HepG2 (cell line): ENCODE results near the gene GDF7. TPM values are rescaled to one million over a fixed set of nuclear protein-coding genes. Genes with fewer than 3 reads are reported as not detected.

ENCODE experiments used
- ATAC-seq: fragments of 200-7000 bp; cut with Tn5 transposase; 3 replicates; pipeline ENCODE4 v1.9.1; 2020; ENCODE audit warnings: mild to moderate bottlenecking, moderate library complexity
- BruUV-seq: library from RNA; stranded (reverse); fragments of 400-500 nt; replicated peaks from 2 replicates; lab custom pipeline; 2021; lab: Mats Ljungman, UMichigan
- CTCF ChIA-PET: fragments of 300-600 bp; formaldehyde crosslinking; extraction: SDS; loops from one replicate; lab custom pipeline; 2021; ENCODE audit warnings: low total read pairs, inconsistent platforms, low intra/inter-chr PET ratio; lab: Yijun Ruan, JAX
- POLR2A ChIA-PET: fragments of 350-600 bp; sonication (Branson Sonifier 250); formaldehyde crosslinking; loops from one replicate; lab custom pipeline; 2020; ENCODE audit warnings: antibody characterized with exemption, inconsistent platforms; lab: Yijun Ruan, JAX
- DNase-seq: peaks from one replicate; pipeline ENCODE4 v3.0.0-alpha.2; 2015; ENCODE audit warnings: low spot score
- FAIRE-seq: peaks from 3 replicates; lab custom pipeline; 2011; peaks lifted over from hg19 to GRCh38; lab: Jason Lieb, UNC
- H2AFZ ChIP-seq: one replicate; pipeline ENCODE4 v1.6.1; 2011; ENCODE audit warnings: low read length, inconsistent platforms
- H3K27ac ChIP-seq: fragments of 300-600 bp; 3 replicates; pipeline ENCODE4 v1.8.0; 2011; ENCODE audit warnings: mixed run types, mild to moderate bottlenecking, mixed read lengths, low read length, inconsistent platforms; ENCODE audit not compliant: insufficient read depth; ENCODE audit errors: extremely low read length
- H3K27me3 ChIP-seq, 2 experiments: fragments of 200-600 bp in 1 of 2; 2 replicates in 1 of 2; 3 replicates in 1 of 2; pipeline versions ENCODE4 v1.6.0 to v1.8.0; 2011; ENCODE audit warnings: low read length in 2 of 2, mild to moderate bottlenecking in 2 of 2, moderate library complexity in 2 of 2, inconsistent platforms in 1 of 2; ENCODE audit not compliant: insufficient read depth in 2 of 2, control insufficient read depth in 1 of 2
- H3K36me3 ChIP-seq, 2 experiments: fragments of 200-600 bp in 1 of 2; replicated peaks in 1 of 2; 2 replicates in 1 of 2; 3 replicates in 1 of 2; pipeline versions ENCODE4 v1.5.1 to v1.8.0; 2011; ENCODE audit warnings: low read length in 2 of 2, inconsistent platforms in 1 of 2; ENCODE audit not compliant: insufficient read depth in 2 of 2, control insufficient read depth in 1 of 2
- H3K4me1 ChIP-seq: 2 replicates; pipeline ENCODE4 v1.5.1; 2012; ENCODE audit warnings: low read length, inconsistent platforms; ENCODE audit not compliant: insufficient read depth
- H3K4me2 ChIP-seq: 2 replicates; pipeline ENCODE4 v1.6.0; 2011; ENCODE audit warnings: low read depth, low read length, inconsistent platforms
- H3K4me3 ChIP-seq, 3 experiments: fragments of 200-600 bp in 1 of 3; sonication (generic), shearing (Covaris generic) in 1 of 3; replicated peaks in 1 of 3; 2 replicates each; pipeline ENCODE4 v1.5.1; 2011 to 2016; ENCODE audit warnings: low read length in 3 of 3, inconsistent platforms in 2 of 3, low read depth in 2 of 3, mild to moderate bottlenecking in 2 of 3, control low read depth in 1 of 3, mixed read lengths in 1 of 3; ENCODE audit not compliant: insufficient read depth in 1 of 3
- H3K79me2 ChIP-seq: one replicate; pipeline ENCODE4 v1.6.1; 2011; ENCODE audit warnings: low read length, inconsistent platforms; ENCODE audit not compliant: insufficient read depth
- H3K9ac ChIP-seq: 2 replicates; pipeline ENCODE4 v1.6.0; 2011; ENCODE audit warnings: mild to moderate bottlenecking, low read depth, low read length, inconsistent platforms; ENCODE audit not compliant: insufficient read depth
- H3K9me3 ChIP-seq: 2 replicates; pipeline ENCODE4 v1.5.1; 2012; ENCODE audit warnings: mild to moderate bottlenecking, low read length
- H4K20me1 ChIP-seq: 2 replicates; pipeline ENCODE4 v1.6.0; 2011; ENCODE audit warnings: inconsistent platforms, mild to moderate bottlenecking, low read length, moderate library complexity; ENCODE audit not compliant: insufficient read depth
- AGO2 ChIP-seq: fragments of 200-400 bp; formaldehyde crosslinking; optimal IDR thresholded peaks from 2 replicates; pipeline ENCODE3; 2017; ENCODE audit warnings: mild to moderate bottlenecking, low read depth, low read length, moderate library complexity
- AHR ChIP-seq: IDR thresholded peaks from 2 replicates; pipeline ENCODE4 v1.6.1; 2018; ENCODE audit warnings: missing genetic modification reagents, missing compliant biosample characterization
- RERE ChIP-seq: IDR thresholded peaks from 2 replicates; pipeline ENCODE4 v1.6.1; 2016; ENCODE audit warnings: low read depth, missing genetic modification reagents, missing compliant biosample characterization
- TBX3 ChIP-seq: fragments of 450-650 bp; IDR thresholded peaks from 2 replicates; pipeline ENCODE4 v1.6.1; 2017; ENCODE audit warnings: antibody characterized with exemption, mild to moderate bottlenecking, inconsistent platforms, borderline replicate concordance
- U2AF2 ChIP-seq: fragments of 200-400 bp; formaldehyde crosslinking; IDR thresholded peaks from 2 replicates; pipeline ENCODE4 v1.6.1; 2017; ENCODE audit warnings: low read depth, mild to moderate bottlenecking, low read length
- UBTF ChIP-seq: sonication (generic); formaldehyde crosslinking; IDR thresholded peaks from 2 replicates; pipeline ENCODE4 v1.4.0; 2020; ENCODE audit warnings: mild to moderate bottlenecking, missing genetic modification reagents
- ZBED4 ChIP-seq: sonication (generic); formaldehyde crosslinking; IDR thresholded peaks from 2 replicates; pipeline ENCODE4 v1.4.0; 2020; ENCODE audit warnings: missing genetic modification reagents, borderline replicate concordance
- ZBTB38 ChIP-seq: sonication (generic); formaldehyde crosslinking; IDR thresholded peaks from 2 replicates; pipeline ENCODE4 v1.5.1; 2020; ENCODE audit warnings: mild to moderate bottlenecking, missing genetic modification reagents
- ZC3H13 ChIP-seq: sonication (generic); formaldehyde crosslinking; IDR thresholded peaks from 2 replicates; pipeline ENCODE4 v1.8.1; 2023; ENCODE audit warnings: mild to moderate bottlenecking, missing genetic modification reagents, moderate library complexity
- ZNF33A ChIP-seq: sonication (generic); formaldehyde crosslinking; IDR thresholded peaks from 2 replicates; pipeline ENCODE4 v1.5.1; 2020; ENCODE audit warnings: missing genetic modification reagents, mild to moderate bottlenecking, moderate library complexity, borderline replicate concordance
- ZNF576 ChIP-seq: sonication (generic); formaldehyde crosslinking; IDR thresholded peaks from 2 replicates; pipeline ENCODE4 v1.4.0; 2020; ENCODE audit warnings: mild to moderate bottlenecking, missing genetic modification reagents
- WGBS: methylation state at CpG from one replicate; pipeline ENCODE4 v1.1.6; 2017; ENCODE audit warnings: low lambda C conversion rate; 5-methylcytosine and 5-hydroxymethylcytosine counted together
- in situ Hi-C: cut with HindIII; loops from 2 replicates; pipeline ENCODE4 v1.10.0; 2017; ENCODE audit warnings: low pct_unique_long_range_greater_than_20kb; ENCODE audit not compliant: extremely low pct_ligation_motif_present
- intact Hi-C: fragments of 100-400 bp; cut with micrococcal nuclease; formaldehyde crosslinking; loops from one replicate; pipeline ENCODE4 v1.10.0; 2022; ENCODE audit not compliant: unreplicated experiment
- polyA plus RNA-seq, 8 experiments: library from polyadenylated mRNA; depleted of rRNA in 3 of 8; stranded (reverse) in 7 of 8; unstranded in 1 of 8; fragments of >200 nt; fragmentation: Illumina TruSeq in 4 of 8; extraction: Trizol in 4 of 8; gene quantifications; 2 replicates each; pipeline versions ENCODE4 v1.2.1 to v1.2.3, GENCODE V29; 2011 to 2016; ENCODE audit warnings: low read depth in 4 of 8, missing spikeins in 1 of 8, mixed read lengths in 1 of 8; ENCODE audit not compliant: insufficient read depth in 1 of 8
- total RNA-seq, 5 experiments: library from RNA; depleted of rRNA; stranded (reverse); fragments of >200 nt; fragmentation: Illumina TruSeq; extraction: Trizol; gene quantifications; 2 replicates each; pipeline ENCODE4 v1.2.3, GENCODE V29; 2016; ENCODE audit warnings: low read depth in 1 of 5

GDF7 gene
- total and polyA plus RNA-seq, 2 of the 13 experiments (the other 11 are each of a cell fraction or from before 2014, with no cell fraction given), result 1.6 to 15.0 TPM

- CTCF ChIA-PET, result no interaction called here
- TF ChIP-seq AGO2 (peak; percentile 64), ZBED4 (CRISPR knock-in tag) (no peak), ZC3H13 (CRISPR knock-in tag) (peak; percentile 53; the same call in 1 of the 2 replicates), RERE (CRISPR knock-in tag) (no peak), ZNF33A (CRISPR knock-in tag) (no peak), UBTF (CRISPR knock-in tag) (no peak), ZBTB38 (CRISPR knock-in tag) (0 out of 2 replicates have a peak, but pooled peaks have one; percentile 14), U2AF2 (no peak), AHR (no peak), ZNF576 (no peak), TBX3 (no peak)
Observed at GRCh38 chr2:20671036-20671735, 4.2 kb downstream of the GDF7 start.

More at GRCh38 chr2:20671036-20671735, 4.2 kb downstream of the GDF7 start:
- no peaks in the 10 kb centered on the region for H3K9me3 ChIP-seq
- H2AFZ ChIP-seq, result no peak overlapping the region
- H3K79me2 ChIP-seq, result peaks cover 17% of the 10 kb centered on the region
- no peak overlapping the region for H3K9ac ChIP-seq
- WGBS, result 98% methylated on average over 53 of the region's 60 CpGs
- intact Hi-C loops, result no loop called here
- DNase-seq (no peak), ATAC-seq (no peak), FAIRE-seq (no peak)
- H3K4me3 ChIP-seq, result no peak overlapping the region
- POLR2A ChIA-PET, result no interaction called here
- H3K4me2 ChIP-seq, result no peak overlapping the region
- no TSS peak for BruUV-seq
- H3K27ac ChIP-seq, result no peak overlapping the region
- in situ Hi-C loops, result loop anchor here (25.0 kb wide), 1 partner anchor 291 kb away; no protein-coding TSS in a partner anchor
- peaks cover 0 to 7% of the 10 kb centered on the region in 2 experiments; a peak in 2 of 5 replicates for H3K36me3 ChIP-seq
- H3K4me1 ChIP-seq, result peaks cover 43% of the 10 kb centered on the region
- peaks cover 0 to 2% of the 10 kb centered on the region in 2 experiments; a peak in 3 of 5 replicates for H3K27me3 ChIP-seq
- no peaks in the 10 kb centered on the region for H4K20me1 ChIP-seq
